Stimulated activated CD4-positive, alpha-beta T cell treated with anti-CD3 and anti-CD28 coated beads, Interleukin-4, amount 100 ng/mL, for 24 hours (primary cell): Measurements from ENCODE around the gene CTSD.
A peak's percentile ranks its signal among the peaks of the same experiment; 100 is the strongest.

Experiments used
- DNase-seq: peaks from one replicate; pipeline ENCODE4 v3.0.0-alpha.2; 2020

Gene CTSD

GRCh38 chr11:1768141-1768469 is 4.4 kb upstream of the CTSD start:
- no peak for DNase-seq

DNA sequence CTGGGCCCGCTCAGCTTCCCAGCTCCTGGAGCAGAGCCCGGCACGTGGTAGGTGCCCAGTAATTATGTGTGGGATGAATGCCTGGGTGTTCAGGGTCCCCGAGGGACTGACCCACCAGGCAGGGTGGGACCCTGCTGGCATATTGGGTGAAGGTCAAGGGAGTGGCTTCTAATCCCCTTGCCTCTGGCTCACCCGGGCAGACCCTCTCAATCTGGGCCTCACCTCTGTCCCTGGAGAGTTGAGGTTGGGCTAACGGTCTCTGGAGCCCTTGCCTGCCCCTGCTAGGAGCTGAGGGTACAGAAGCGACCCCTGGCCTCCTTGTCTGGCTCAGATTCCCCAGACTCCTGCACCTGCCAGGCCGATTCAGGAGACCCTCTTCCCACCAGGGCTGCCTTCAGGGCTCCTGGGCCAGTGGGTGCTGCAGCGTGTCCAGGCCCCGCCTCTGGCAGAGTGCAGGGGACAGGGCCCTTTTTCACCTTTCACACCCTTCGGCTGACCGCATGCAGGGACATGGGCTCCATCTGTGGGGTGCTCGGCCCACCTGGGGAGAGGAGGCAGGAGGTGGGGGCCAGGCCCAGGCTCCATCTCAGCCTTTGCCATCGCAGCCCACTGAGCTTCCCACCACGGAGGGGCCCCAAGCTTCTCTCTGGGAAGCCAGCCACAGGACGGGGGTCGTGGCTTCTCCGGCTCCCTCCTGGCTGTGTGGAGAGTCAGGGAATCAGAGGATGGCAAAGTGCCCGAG is 3.8 kb upstream of the CTSD start:
- no peak for DNase-seq

DNA sequence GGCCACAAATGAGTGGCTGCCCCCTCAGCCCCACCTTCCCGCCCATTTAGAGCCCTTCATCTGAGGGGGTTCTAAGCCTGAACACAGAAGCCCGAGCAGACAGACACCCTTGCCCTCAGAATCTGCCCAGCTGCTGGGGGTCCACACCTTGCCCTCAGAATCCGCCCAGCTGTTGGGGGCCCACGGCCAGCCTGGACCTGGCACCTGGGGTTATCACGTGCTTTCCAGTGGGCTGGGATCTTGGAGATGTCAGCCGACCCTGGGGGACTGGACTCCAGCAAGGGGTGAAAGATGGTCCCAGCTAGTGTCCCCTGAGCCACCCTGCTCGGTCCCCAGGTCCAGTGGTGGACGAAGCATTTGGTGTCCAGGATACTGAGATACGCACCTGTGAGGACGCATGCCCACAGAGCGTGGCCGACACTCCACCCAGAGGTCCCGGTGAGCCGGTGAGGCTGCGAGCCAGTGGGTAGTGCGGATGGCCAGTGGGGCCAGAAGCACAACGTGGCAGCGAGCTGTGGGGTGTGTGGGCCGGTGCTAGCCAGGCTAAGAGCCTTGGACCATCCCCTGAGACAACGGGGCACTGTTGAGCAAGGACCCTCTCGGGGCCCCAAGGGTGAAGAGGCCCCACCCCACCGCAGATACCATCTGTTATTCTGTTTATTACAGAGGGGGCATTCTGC is 3.1 kb upstream of the CTSD start:
- DNase-seq = no peak

DNA sequence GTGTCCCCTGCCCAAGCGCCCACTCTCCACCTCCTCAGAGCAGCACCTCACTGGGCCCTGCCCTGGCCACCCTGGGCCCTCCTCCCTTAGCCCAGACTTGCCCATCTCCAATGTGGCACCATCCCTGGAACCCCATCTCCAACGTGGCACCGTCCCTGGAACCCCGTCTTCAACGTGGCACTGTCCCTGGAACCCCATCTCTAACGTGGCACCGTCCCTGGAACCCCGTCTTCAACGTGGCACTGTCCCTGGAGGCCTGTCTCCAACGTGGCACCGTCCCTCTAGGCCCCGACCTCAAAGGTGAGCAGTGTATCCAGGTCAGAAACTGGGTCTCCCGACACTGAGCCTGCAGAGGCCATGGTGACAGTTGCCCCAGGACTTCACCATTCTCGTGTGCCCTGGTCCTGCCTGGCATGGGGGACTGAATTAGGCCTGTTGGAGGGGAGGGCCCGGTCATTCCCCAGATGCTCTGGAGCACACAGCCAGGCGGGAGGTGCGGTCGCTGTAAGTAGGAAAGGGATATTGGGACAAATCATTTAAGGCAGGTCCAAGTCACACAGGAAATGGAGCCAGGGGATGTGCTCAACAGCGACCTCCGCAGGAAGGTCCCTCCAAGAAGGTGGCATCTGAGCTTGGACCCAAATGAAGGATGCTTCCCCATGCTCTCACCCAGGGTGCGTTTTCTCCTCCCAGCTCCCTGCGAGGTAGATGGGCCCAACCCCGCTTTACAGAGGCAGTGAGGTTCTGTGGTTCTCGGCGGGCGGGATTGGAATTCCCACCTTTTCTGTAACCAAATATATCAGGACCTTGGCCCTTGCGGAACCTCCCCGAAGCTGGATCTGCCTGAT is 2.4 kb upstream of the CTSD start:
- DNase-seq = no peak

DNA sequence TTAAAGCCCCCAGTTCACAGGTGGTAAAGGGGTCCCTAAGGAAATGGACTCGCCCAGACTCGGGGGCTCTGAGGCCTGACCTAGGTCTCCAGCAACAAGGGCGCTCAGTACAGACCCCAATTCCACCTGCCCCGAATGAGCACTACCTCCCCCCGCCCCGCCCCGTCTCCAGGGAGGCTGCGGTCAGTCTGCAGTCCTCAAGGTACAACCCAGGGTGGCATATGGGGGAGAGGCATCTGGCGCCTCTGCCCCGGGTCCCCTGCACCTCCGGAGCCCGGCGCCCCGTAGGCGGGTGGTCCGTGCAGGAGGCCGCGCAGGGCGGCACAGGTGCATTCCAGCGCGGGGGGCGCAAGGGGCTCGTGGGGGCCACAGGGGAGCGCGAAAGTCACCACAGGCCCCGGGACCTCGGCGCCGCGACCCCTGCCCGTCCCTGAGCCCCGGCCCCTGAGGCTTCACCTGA is 361 bp downstream of the CTSD start:
- no peak for DNase-seq

GRCh38 chr11:1762537-1763302 is 1.0 kb downstream of the CTSD start:
- DNase-seq = no peak

- no peak for DNase-seq
Measured at GRCh38 chr11:1761857-1762536, 1.7 kb downstream of the CTSD start.

- no peak for DNase-seq
Measured at GRCh38 chr11:1761110-1761856, 2.4 kb downstream of the CTSD start.

DNA sequence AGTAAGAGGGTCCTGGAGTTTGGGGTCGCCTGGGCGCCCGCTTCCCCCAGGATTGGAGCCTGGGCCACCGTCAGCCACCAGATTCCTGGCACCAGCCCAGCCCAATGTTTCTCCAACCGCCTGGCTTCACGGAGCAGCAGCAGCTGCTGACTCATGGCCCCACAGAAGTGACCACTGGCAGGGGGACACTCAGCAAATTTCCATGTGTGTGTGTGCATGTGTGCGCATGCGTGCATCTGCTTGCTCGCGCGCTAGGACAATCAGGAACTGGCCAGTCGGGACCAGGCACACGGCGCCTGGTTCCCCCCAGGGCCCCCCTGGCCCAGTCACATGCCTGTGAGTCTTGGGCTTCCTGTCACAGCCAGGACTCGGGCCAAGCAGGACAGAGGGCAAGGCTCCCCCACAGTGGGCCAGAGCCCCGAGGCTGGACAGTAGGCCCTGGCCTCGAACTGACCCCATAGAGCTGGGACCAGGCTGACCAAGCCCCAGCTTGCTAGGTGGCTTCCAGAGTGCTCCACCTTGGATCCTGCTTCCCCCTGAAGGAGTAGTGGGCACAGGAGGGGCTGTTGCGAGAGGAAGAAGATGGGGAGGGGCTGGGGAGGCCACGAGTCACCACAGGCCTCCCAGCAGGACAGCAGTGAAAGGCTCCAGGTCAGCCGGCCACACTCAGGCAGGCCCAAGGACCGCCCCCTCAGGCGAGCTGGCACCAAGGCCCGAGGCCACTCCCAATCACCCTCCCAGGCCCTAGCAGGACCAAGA is 3.2 kb downstream of the CTSD start:
- DNase-seq = no peak

- no peak for DNase-seq
Measured at GRCh38 chr11:1759851-1760220, 3.9 kb downstream of the CTSD start.

DNA sequence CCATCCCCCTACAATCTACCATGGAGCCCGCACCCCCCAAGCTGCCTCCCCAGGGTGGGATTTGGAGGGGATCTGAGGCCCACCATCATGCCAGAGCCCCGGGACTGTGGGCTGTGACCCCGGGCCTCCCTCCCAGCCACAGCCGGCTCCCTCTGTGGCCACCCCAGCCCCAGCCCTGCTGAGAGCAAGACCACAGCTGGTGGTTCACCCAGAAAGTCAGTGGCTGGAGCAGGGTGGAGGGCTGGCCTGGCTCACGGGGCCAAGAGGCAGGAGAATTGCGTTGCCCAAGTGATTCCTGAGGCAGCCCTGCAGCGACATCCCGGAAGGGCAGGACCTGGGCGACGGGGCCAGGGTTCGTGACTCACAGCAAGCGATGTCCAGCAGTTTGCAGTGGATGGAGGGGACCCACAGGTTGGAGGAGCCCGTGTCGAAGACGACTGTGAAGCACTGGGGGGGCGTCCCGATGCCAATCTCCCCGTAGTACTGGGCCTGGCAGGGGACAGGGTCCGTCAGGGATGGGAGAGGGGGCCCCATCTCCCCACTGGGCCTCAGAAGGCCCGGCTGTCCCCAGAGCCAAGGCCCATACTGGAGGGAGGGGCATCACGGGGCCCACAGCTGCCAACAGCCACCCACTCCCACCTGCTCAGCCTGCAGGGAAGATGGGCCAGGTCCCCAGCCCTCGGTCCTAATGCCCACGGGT is 4.4 kb downstream of the CTSD start:
- no peak for DNase-seq

DNA sequence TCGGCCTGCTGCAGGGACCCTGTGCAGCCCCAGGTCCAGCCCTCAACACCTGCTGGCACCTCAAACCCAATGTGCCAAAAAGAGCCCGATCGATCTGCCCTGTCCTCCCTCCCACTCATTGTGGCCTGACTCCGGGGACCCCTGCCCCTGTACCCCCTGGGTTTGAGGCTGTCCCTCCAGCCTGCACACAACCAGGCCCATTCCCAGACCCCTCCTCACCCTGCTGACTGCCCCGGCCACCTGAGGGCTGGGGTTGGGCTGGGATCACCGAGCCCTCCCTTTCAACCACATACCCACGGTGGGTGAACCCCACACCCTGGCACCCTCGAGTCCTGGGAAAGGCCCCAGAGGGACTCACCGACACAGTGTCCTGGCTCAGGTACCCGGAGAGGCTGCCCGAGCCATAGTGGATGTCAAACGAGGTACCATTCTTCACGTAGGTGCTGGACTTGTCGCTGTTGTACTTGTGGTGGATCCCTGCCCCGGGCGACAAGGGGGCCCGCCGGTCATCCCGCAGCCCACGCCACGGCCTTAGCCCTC is 5.0 kb downstream of the CTSD start:
- DNase-seq = no peak

- DNase-seq = peak; percentile 41
Measured at GRCh38 chr11:1757861-1758610, 5.7 kb downstream of the CTSD start.

DNA sequence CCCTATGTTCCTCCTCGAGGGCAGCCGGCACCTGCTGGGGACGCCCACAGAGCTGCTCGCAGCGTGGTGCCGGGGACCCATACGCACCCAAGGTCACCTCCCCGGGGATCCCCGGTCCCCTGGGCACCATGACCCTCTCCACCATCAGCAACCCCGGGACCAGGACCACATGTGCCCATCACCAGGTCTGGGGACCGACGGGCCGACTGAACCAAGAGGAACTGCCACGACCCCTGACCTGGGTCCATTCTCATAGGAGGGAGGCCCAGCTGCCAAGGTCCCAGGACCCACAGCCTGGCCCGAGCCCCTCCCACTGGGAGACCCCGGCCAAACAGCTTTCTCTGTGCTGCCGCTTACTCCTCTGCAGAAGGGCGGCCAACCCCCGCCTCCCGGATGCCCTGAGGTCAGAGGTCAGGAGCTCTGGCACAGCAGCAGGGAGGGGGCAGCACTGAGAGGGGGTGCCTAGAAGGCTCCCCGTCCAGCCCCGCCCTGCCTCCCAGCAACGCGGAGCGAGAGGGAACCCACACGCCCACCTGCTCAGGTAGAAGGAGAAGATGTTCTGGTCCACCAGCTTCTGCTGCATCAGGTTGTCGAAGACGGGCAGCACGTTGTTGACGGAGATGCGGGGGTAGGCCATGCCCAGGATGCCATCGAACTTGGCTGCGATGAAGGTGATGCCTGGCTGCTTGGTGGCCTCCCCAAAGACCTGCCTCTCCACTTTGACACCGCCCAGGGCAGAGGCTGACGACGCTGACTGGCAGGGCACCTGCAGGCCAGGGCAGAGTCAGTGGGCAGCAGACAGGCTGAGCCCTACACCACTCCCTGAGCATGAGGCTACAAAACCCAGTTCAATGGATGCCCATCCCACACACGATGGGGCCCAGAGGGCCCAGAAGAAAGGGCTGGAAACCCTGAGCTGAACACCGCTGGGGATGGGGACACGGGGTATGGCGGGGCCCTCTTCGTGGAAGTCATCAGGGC is 6.6 kb downstream of the CTSD start:
- DNase-seq = no peak

- no peak for DNase-seq
Measured at GRCh38 chr11:1755692-1756561, 7.8 kb downstream of the CTSD start.

DNA sequence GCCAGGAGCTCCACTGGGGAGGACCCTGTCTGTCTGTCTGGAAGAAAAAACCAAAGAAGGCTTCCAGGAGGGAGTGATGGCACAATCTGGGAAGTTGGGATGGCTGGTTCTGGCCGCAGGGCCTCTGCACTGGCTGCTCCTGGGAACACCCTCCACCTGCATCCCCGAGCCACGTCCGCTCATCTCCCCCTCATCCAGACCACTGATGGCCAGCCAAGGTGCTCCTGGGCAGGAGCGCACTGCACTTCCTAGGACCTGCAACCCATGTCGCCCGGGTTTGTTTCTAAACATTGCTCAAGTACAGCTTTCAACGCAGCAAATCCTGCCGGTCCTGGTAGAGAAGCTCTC is 8.4 kb downstream of the CTSD start:
- no peak for DNase-seq
